ENCODE results near the gene RUNX2.

GRCh38 chr6:45605971-45606370 lies 277.8 kb downstream of the RUNX2 start:
- no peak for TF ChIP-seq CTCF (conservative IDR thresholded peaks at IDR 0.05; ENCODE audit: low read depth, low read length)
- no peak for TF ChIP-seq EZH2phosphoT487 (IDR thresholded peaks at IDR 0.05; ENCODE audit: borderline replicate concordance, low read length)
- TF ChIP-seq EZH2 (IDR thresholded peaks at IDR 0.05; ENCODE audit: low read length, unreplicated experiment) = no peak

Measured in PC-3 (cell line).